HepG2 (cell line): Measurements from ENCODE around the gene PRKN. TPM values are rescaled to one million over a fixed set of nuclear protein-coding genes. Genes with fewer than 3 reads are reported as not detected.

Experiments used
- ATAC-seq: fragments of 200-7000 bp; cut with Tn5 transposase; 3 replicates; pipeline ENCODE4 v1.9.1; 2020; ENCODE audit warnings: mild to moderate bottlenecking, moderate library complexity
- BruUV-seq: library from RNA; stranded (reverse); fragments of 400-500 nt; replicated peaks from 2 replicates; lab custom pipeline; 2021; lab: Mats Ljungman, UMichigan
- CTCF ChIA-PET: fragments of 300-600 bp; formaldehyde crosslinking; extraction: SDS; loops from one replicate; lab custom pipeline; 2021; ENCODE audit warnings: low total read pairs, inconsistent platforms, low intra/inter-chr PET ratio; lab: Yijun Ruan, JAX
- POLR2A ChIA-PET: fragments of 350-600 bp; sonication (Branson Sonifier 250); formaldehyde crosslinking; loops from one replicate; lab custom pipeline; 2020; ENCODE audit warnings: antibody characterized with exemption, inconsistent platforms; lab: Yijun Ruan, JAX
- DNase-seq: peaks from one replicate; pipeline ENCODE4 v3.0.0-alpha.2; 2015; ENCODE audit warnings: low spot score
- FAIRE-seq: peaks from 3 replicates; lab custom pipeline; 2011; peaks lifted over from hg19 to GRCh38; lab: Jason Lieb, UNC
- H2AFZ ChIP-seq: one replicate; pipeline ENCODE4 v1.6.1; 2011; ENCODE audit warnings: low read length, inconsistent platforms
- H3K27ac ChIP-seq: fragments of 300-600 bp; 3 replicates; pipeline ENCODE4 v1.8.0; 2011; ENCODE audit warnings: mixed run types, mild to moderate bottlenecking, mixed read lengths, low read length, inconsistent platforms; ENCODE audit not compliant: insufficient read depth; ENCODE audit errors: extremely low read length
- H3K27me3 ChIP-seq, 2 experiments: fragments of 200-600 bp in 1 of 2; 2 replicates in 1 of 2; 3 replicates in 1 of 2; pipeline versions ENCODE4 v1.6.0 to v1.8.0; 2011; ENCODE audit warnings: low read length in 2 of 2, mild to moderate bottlenecking in 2 of 2, moderate library complexity in 2 of 2, inconsistent platforms in 1 of 2; ENCODE audit not compliant: insufficient read depth in 2 of 2, control insufficient read depth in 1 of 2
- H3K36me3 ChIP-seq, 2 experiments: fragments of 200-600 bp in 1 of 2; replicated peaks in 1 of 2; 2 replicates in 1 of 2; 3 replicates in 1 of 2; pipeline versions ENCODE4 v1.5.1 to v1.8.0; 2011; ENCODE audit warnings: low read length in 2 of 2, inconsistent platforms in 1 of 2; ENCODE audit not compliant: insufficient read depth in 2 of 2, control insufficient read depth in 1 of 2
- H3K4me1 ChIP-seq: 2 replicates; pipeline ENCODE4 v1.5.1; 2012; ENCODE audit warnings: low read length, inconsistent platforms; ENCODE audit not compliant: insufficient read depth
- H3K4me2 ChIP-seq: 2 replicates; pipeline ENCODE4 v1.6.0; 2011; ENCODE audit warnings: low read depth, low read length, inconsistent platforms
- H3K4me3 ChIP-seq, 3 experiments: fragments of 200-600 bp in 1 of 3; sonication (generic), shearing (Covaris generic) in 1 of 3; replicated peaks in 1 of 3; 2 replicates each; pipeline ENCODE4 v1.5.1; 2011 to 2016; ENCODE audit warnings: low read length in 3 of 3, inconsistent platforms in 2 of 3, low read depth in 2 of 3, mild to moderate bottlenecking in 2 of 3, control low read depth in 1 of 3, mixed read lengths in 1 of 3; ENCODE audit not compliant: insufficient read depth in 1 of 3
- H3K79me2 ChIP-seq: one replicate; pipeline ENCODE4 v1.6.1; 2011; ENCODE audit warnings: low read length, inconsistent platforms; ENCODE audit not compliant: insufficient read depth
- H3K9ac ChIP-seq: 2 replicates; pipeline ENCODE4 v1.6.0; 2011; ENCODE audit warnings: mild to moderate bottlenecking, low read depth, low read length, inconsistent platforms; ENCODE audit not compliant: insufficient read depth
- H3K9me3 ChIP-seq: 2 replicates; pipeline ENCODE4 v1.5.1; 2012; ENCODE audit warnings: mild to moderate bottlenecking, low read length
- H4K20me1 ChIP-seq: 2 replicates; pipeline ENCODE4 v1.6.0; 2011; ENCODE audit warnings: inconsistent platforms, mild to moderate bottlenecking, low read length, moderate library complexity; ENCODE audit not compliant: insufficient read depth
- BHLHE40 ChIP-seq: IDR thresholded peaks from 2 replicates; pipeline ENCODE4 v1.6.1; 2011; ENCODE audit warnings: low read length, improper control_type of control experiment
- CBX1 ChIP-seq: IDR thresholded peaks from one replicate; pipeline ENCODE4 v1.6.1; 2016; ENCODE audit warnings: antibody characterized with exemption, low read depth
- EHMT2 ChIP-seq: fragments of 200-600 bp; sonication (generic); IDR thresholded peaks from 2 replicates; pipeline ENCODE4 v1.7.0; 2017; ENCODE audit warnings: antibody characterized with exemption, low read depth, low read length, borderline replicate concordance
- KLF11 ChIP-seq: IDR thresholded peaks from 2 replicates; pipeline ENCODE4 v1.6.1; 2016; ENCODE audit warnings: missing compliant biosample characterization
- SALL1 ChIP-seq: sonication (generic); formaldehyde crosslinking; IDR thresholded peaks from 2 replicates; pipeline ENCODE4 v1.8.0; 2022; ENCODE audit warnings: mild to moderate bottlenecking, missing genetic modification reagents
- SOX6 ChIP-seq, 2 experiments: fragments of 450-650 bp in 1 of 2; sonication (generic) in 1 of 2; formaldehyde crosslinking in 1 of 2; IDR thresholded peaks; 2 replicates each; pipeline versions ENCODE4 v1.4.0 to v1.6.1; 2017 to 2020; ENCODE audit warnings: antibody characterized with exemption in 1 of 2, mild to moderate bottlenecking in 1 of 2, missing genetic modification reagents in 1 of 2
- TOPORS ChIP-seq: sonication (generic); formaldehyde crosslinking; IDR thresholded peaks from 2 replicates; pipeline ENCODE4 v1.8.0; 2023; ENCODE audit warnings: mild to moderate bottlenecking, missing genetic modification reagents
- ZEB1 ChIP-seq: IDR thresholded peaks from 2 replicates; pipeline ENCODE4 v1.6.1; 2012; ENCODE audit warnings: mild to moderate bottlenecking, low read depth, inconsistent platforms; ENCODE audit not compliant: insufficient replicate concordance
- ZNF160 ChIP-seq: sonication (generic); formaldehyde crosslinking; IDR thresholded peaks from 2 replicates; pipeline ENCODE4 v1.8.0; 2022; ENCODE audit warnings: mild to moderate bottlenecking, inconsistent platforms, missing genetic modification reagents
- ZNF180 ChIP-seq: sonication (generic); formaldehyde crosslinking; IDR thresholded peaks from 2 replicates; pipeline ENCODE4 v1.4.0; 2020; ENCODE audit warnings: low read depth, missing genetic modification reagents, borderline replicate concordance
- ZNF343 ChIP-seq: sonication (generic); formaldehyde crosslinking; IDR thresholded peaks from 2 replicates; pipeline ENCODE4 v1.4.0; 2020; ENCODE audit warnings: mild to moderate bottlenecking, missing genetic modification reagents
- ZNF451 ChIP-seq: sonication (generic); formaldehyde crosslinking; IDR thresholded peaks from 2 replicates; pipeline ENCODE4 v1.5.0; 2020; ENCODE audit warnings: mild to moderate bottlenecking, missing genetic modification reagents
- ZNF530 ChIP-seq: sonication (generic); formaldehyde crosslinking; IDR thresholded peaks from 2 replicates; pipeline ENCODE4 v1.5.0; 2020; ENCODE audit warnings: low read depth, mild to moderate bottlenecking, missing genetic modification reagents
- ZNF672 ChIP-seq: sonication (generic); formaldehyde crosslinking; IDR thresholded peaks from 2 replicates; pipeline ENCODE4 v1.8.1; 2022; ENCODE audit warnings: missing genetic modification reagents
- ZNF883 ChIP-seq: sonication (generic); formaldehyde crosslinking; IDR thresholded peaks from 2 replicates; pipeline ENCODE4 v1.5.1; 2020; ENCODE audit warnings: mild to moderate bottlenecking, missing genetic modification reagents; ENCODE audit errors: not compliant biosample characterization
- WGBS: methylation state at CpG from one replicate; pipeline ENCODE4 v1.1.6; 2017; ENCODE audit warnings: low lambda C conversion rate; 5-methylcytosine and 5-hydroxymethylcytosine counted together
- in situ Hi-C: cut with HindIII; loops from 2 replicates; pipeline ENCODE4 v1.10.0; 2017; ENCODE audit warnings: low pct_unique_long_range_greater_than_20kb; ENCODE audit not compliant: extremely low pct_ligation_motif_present
- intact Hi-C: fragments of 100-400 bp; cut with micrococcal nuclease; formaldehyde crosslinking; loops from one replicate; pipeline ENCODE4 v1.10.0; 2022; ENCODE audit not compliant: unreplicated experiment
- polyA plus RNA-seq, 8 experiments: library from polyadenylated mRNA; depleted of rRNA in 3 of 8; stranded (reverse) in 7 of 8; unstranded in 1 of 8; fragments of >200 nt; fragmentation: Illumina TruSeq in 4 of 8; extraction: Trizol in 4 of 8; gene quantifications; 2 replicates each; pipeline versions ENCODE4 v1.2.1 to v1.2.3, GENCODE V29; 2011 to 2016; ENCODE audit warnings: low read depth in 4 of 8, missing spikeins in 1 of 8, mixed read lengths in 1 of 8; ENCODE audit not compliant: insufficient read depth in 1 of 8
- total RNA-seq, 5 experiments: library from RNA; depleted of rRNA; stranded (reverse); fragments of >200 nt; fragmentation: Illumina TruSeq; extraction: Trizol; gene quantifications; 2 replicates each; pipeline ENCODE4 v1.2.3, GENCODE V29; 2016; ENCODE audit warnings: low read depth in 1 of 5
- TF ChIP-seq, protein P1 (sequence below): sonication (generic); formaldehyde crosslinking; IDR thresholded peaks from 2 replicates; pipeline ENCODE4 v1.8.0; 2022; ENCODE audit warnings: mild to moderate bottlenecking, missing genetic modification reagents, borderline replicate concordance
- TF ChIP-seq, protein P2 (sequence below): sonication (generic); formaldehyde crosslinking; IDR thresholded peaks from 2 replicates; pipeline ENCODE4 v1.5.1; 2020; ENCODE audit warnings: mild to moderate bottlenecking, missing genetic modification reagents, moderate library complexity
- TF ChIP-seq, protein P3 (sequence below): sonication (generic); formaldehyde crosslinking; IDR thresholded peaks from 2 replicates; pipeline ENCODE4 v1.4.0; 2020; ENCODE audit warnings: missing genetic modification reagents, borderline replicate concordance

The PRKN gene
- total and polyA plus RNA-seq, 2 of the 13 experiments (the other 11 are each of a cell fraction or from before 2014, with no cell fraction given): 0.31 to 0.44 TPM

DNA sequence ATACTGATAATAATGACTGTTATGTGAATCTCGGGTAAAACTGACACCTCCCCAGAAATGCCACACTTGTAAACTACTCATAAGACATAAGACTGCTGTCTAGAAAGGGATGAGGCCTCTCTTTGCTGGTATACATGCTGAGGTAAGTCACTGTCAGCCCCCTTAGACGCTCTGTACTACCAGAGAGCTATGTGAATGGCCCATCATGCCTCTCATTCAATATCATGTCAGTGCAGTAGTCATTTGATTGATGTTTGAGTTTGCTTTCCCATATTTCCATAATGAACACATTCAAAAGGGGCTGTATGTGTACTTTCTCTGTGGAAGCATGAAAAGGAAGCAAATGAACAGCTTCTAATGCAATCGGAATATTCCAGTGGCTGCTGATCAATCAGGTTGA lies 1334.3 kb downstream of the PRKN start:
- Histone ChIP-seq H4K20me1 (no peaks in the 10 kb centered on the region), H3K4me3 (no peak overlapping the region), H3K9me3 (no peaks in the 10 kb centered on the region), H3K79me2 (no peaks in the 10 kb centered on the region), H3K4me1 (no peaks in the 10 kb centered on the region), H3K36me3 (no peaks in the 10 kb centered on the region), H3K27me3 (no peaks in the 10 kb centered on the region; a peak in 2 of 5 replicates), H3K27ac (no peak overlapping the region), H3K9ac (no peak overlapping the region), H2AFZ (no peak overlapping the region), H3K4me2 (no peak overlapping the region)
- intact Hi-C loops: loop anchor here (1.0 kb wide), 1 partner anchor 105 kb away; no protein-coding TSS in a partner anchor
- no peak for ATAC-seq
- 4% methylated on average over 3 of the region's 3 CpGs for WGBS
- POLR2A ChIA-PET: no interaction called here
- no TSS peak for BruUV-seq
- DNase-seq: no peak
- TF ChIP-seq, protein P1, sequence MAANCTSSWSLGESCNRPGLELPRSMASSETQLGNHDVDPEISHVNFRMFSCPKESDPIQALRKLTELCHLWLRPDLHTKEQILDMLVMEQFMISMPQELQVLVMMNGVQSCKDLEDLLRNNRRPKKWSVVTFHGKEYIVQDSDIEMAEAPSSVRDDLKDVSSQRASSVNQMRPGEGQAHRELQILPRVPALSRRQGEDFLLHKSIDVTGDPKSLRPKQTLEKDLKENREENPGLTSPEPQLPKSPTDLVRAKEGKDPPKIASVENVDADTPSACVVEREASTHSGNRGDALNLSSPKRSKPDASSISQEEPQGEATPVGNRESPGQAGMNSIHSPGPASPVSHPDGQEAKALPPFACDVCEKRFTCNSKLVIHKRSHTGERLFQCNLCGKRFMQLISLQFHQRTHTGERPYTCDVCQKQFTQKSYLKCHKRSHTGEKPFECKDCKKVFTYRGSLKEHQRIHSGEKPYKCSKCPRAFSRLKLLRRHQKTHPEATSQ: no peak
- TF ChIP-seq SALL1: no peak
- no peak for TF ChIP-seq ZNF530 (CRISPR knock-in tag)
- no peak for TF ChIP-seq ZNF160 (CRISPR knock-in tag)
- no peak for TF ChIP-seq ZNF343 (CRISPR knock-in tag)
- no peak for TF ChIP-seq KLF11 (CRISPR knock-in tag)
- no peak for TF ChIP-seq EHMT2
- TF ChIP-seq, protein P2, sequence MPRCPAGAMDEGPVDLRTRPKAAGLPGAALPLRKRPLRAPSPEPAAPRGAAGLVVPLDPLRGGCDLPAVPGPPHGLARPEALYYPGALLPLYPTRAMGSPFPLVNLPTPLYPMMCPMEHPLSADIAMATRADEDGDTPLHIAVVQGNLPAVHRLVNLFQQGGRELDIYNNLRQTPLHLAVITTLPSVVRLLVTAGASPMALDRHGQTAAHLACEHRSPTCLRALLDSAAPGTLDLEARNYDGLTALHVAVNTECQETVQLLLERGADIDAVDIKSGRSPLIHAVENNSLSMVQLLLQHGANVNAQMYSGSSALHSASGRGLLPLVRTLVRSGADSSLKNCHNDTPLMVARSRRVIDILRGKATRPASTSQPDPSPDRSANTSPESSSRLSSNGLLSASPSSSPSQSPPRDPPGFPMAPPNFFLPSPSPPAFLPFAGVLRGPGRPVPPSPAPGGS (CRISPR knock-in tag): no peak
- no peak for TF ChIP-seq ZNF883 (CRISPR knock-in tag)
- TF ChIP-seq, protein P3, sequence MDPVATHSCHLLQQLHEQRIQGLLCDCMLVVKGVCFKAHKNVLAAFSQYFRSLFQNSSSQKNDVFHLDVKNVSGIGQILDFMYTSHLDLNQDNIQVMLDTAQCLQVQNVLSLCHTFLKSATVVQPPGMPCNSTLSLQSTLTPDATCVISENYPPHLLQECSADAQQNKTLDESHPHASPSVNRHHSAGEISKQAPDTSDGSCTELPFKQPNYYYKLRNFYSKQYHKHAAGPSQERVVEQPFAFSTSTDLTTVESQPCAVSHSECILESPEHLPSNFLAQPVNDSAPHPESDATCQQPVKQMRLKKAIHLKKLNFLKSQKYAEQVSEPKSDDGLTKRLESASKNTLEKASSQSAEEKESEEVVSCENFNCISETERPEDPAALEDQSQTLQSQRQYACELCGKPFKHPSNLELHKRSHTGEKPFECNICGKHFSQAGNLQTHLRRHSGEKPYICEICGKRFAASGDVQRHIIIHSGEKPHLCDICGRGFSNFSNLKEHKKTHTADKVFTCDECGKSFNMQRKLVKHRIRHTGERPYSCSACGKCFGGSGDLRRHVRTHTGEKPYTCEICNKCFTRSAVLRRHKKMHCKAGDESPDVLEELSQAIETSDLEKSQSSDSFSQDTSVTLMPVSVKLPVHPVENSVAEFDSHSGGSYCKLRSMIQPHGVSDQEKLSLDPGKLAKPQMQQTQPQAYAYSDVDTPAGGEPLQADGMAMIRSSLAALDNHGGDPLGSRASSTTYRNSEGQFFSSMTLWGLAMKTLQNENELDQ: no peak
- no peak for TF ChIP-seq ZEB1
- no peak for TF ChIP-seq ZNF180 (CRISPR knock-in tag)
- TF ChIP-seq BHLHE40: no peak
- no peak for TF ChIP-seq ZNF451
- TF ChIP-seq SOX6 (IDR thresholded peaks at IDR 0.05): no peak
- TF ChIP-seq SOX6 (CRISPR knock-in tag; IDR thresholded peaks at IDR 0.05): no peak
- no peak for TF ChIP-seq TOPORS (CRISPR knock-in tag)
- no peak for TF ChIP-seq CBX1
- no peak for TF ChIP-seq ZNF672
- FAIRE-seq: no peak
- CTCF ChIA-PET: interaction anchor here (1.6 to 2.0 kb wide), 2 partner anchors 105 to 301 kb away, joined by 4 to 11 read pairs; no protein-coding TSS in a partner anchor
- in situ Hi-C loops: no loop called here
